ENCODE measurements around the gene AVPR1B.

The AVPR1B gene

GRCh38 chr1:206116191-206116872 lies 856 bp downstream of the AVPR1B start:
- Histone ChIP-seq H3K9ac (no peak overlapping the region), H3K4me2 (no peak overlapping the region), H4K20me1 (ENCODE audit: insufficient read depth) (no peaks in the 10 kb centered on the region), H3K79me2 (ENCODE audit: insufficient read depth, low read depth) (no peaks in the 10 kb centered on the region), H3K27me3 (ENCODE audit: insufficient read depth, low read depth) (no peaks in the 10 kb centered on the region), H3K4me3 (IDR thresholded peaks at IDR 0.05; ENCODE audit: insufficient read depth, low read depth, low read length) (no peak overlapping the region), H3K36me3 (ENCODE audit: insufficient read depth) (no peaks in the 10 kb centered on the region), H3K27ac (no peak overlapping the region), H3K4me1 (ENCODE audit: low read depth, poor library complexity, severe bottlenecking) (no peaks in the 10 kb centered on the region), H2AFZ (ENCODE audit: low read depth) (no peak overlapping the region)
- no peak for TF ChIP-seq CTCF (conservative IDR thresholded peaks at IDR 0.05; ENCODE audit: low read depth, low read length)

GRCh38 chr1:206115791-206116190 lies 1.4 kb downstream of the AVPR1B start:
- no peak for TF ChIP-seq CTCF (conservative IDR thresholded peaks at IDR 0.05; ENCODE audit: low read depth, low read length)
- no peaks in the 10 kb centered on the region for H3K36me3 ChIP-seq (ENCODE audit: insufficient read depth)
- H3K4me2 ChIP-seq, result no peak overlapping the region
- H3K4me3 ChIP-seq (IDR thresholded peaks at IDR 0.05; ENCODE audit: insufficient read depth, low read depth, low read length), result no peak overlapping the region
- no peaks in the 10 kb centered on the region for H3K4me1 ChIP-seq (ENCODE audit: low read depth, poor library complexity, severe bottlenecking)
- no peak overlapping the region for H2AFZ ChIP-seq (ENCODE audit: low read depth)
- H3K9ac ChIP-seq, result no peak overlapping the region
- H3K27ac ChIP-seq, result no peak overlapping the region
- no peaks in the 10 kb centered on the region for H3K79me2 ChIP-seq (ENCODE audit: insufficient read depth, low read depth)
- H4K20me1 ChIP-seq (ENCODE audit: insufficient read depth), result no peaks in the 10 kb centered on the region
- H3K27me3 ChIP-seq (ENCODE audit: insufficient read depth, low read depth), result no peaks in the 10 kb centered on the region

GRCh38 chr1:206114692-206115640 lies 2.2 kb downstream of the AVPR1B start:
- Histone ChIP-seq H3K36me3 (ENCODE audit: insufficient read depth) (no peaks in the 10 kb centered on the region), H4K20me1 (ENCODE audit: insufficient read depth) (no peaks in the 10 kb centered on the region), H3K4me2 (no peak overlapping the region), H3K79me2 (ENCODE audit: insufficient read depth, low read depth) (no peaks in the 10 kb centered on the region), H3K27ac (no peak overlapping the region), H3K4me1 (ENCODE audit: low read depth, poor library complexity, severe bottlenecking) (no peaks in the 10 kb centered on the region), H3K4me3 (IDR thresholded peaks at IDR 0.05; ENCODE audit: insufficient read depth, low read depth, low read length) (no peak overlapping the region), H3K9ac (no peak overlapping the region), H3K27me3 (ENCODE audit: insufficient read depth, low read depth) (no peaks in the 10 kb centered on the region), H2AFZ (ENCODE audit: low read depth) (no peak overlapping the region)
- no peak for TF ChIP-seq CTCF (conservative IDR thresholded peaks at IDR 0.05; ENCODE audit: low read depth, low read length)

GRCh38 chr1:206112600-206113301 lies 4.4 kb downstream of the AVPR1B start:
- Histone ChIP-seq H4K20me1 (ENCODE audit: insufficient read depth) (no peaks in the 10 kb centered on the region), H3K27me3 (ENCODE audit: insufficient read depth, low read depth) (no peaks in the 10 kb centered on the region), H3K9ac (no peak overlapping the region), H3K79me2 (ENCODE audit: insufficient read depth, low read depth) (no peaks in the 10 kb centered on the region), H3K27ac (no peak overlapping the region), H3K4me2 (no peak overlapping the region), H3K4me3 (IDR thresholded peaks at IDR 0.05; ENCODE audit: insufficient read depth, low read depth, low read length) (no peak overlapping the region), H3K4me1 (ENCODE audit: low read depth, poor library complexity, severe bottlenecking) (no peaks in the 10 kb centered on the region), H2AFZ (ENCODE audit: low read depth) (no peak overlapping the region), H3K36me3 (ENCODE audit: insufficient read depth) (no peaks in the 10 kb centered on the region)
- no peak for TF ChIP-seq CTCF (conservative IDR thresholded peaks at IDR 0.05; ENCODE audit: low read depth, low read length)
